Activated T-helper 1 cell treated with anti-CD3 and anti-CD28 coated beads, Interleukin-12 subunit alpha, Interleukin-12 subunit beta, Interleukin-2, Interleukin-4 antibody, amounts not matched to agents 30 ng/mL and 10 ng/mL and 1 ng/mL, durations not matched to agents 14 hours and 24 hours and 36 hours (primary cell): ENCODE measurements around the gene SNRNP35. TPM values are rescaled to one million over a fixed set of nuclear protein-coding genes. Genes with fewer than 3 reads are reported as not detected.
"Not testable (repeated sequence)": the region's sequence is repeated elsewhere in the genome, so short reads cannot be mapped to it uniquely, and the experiment has no call there.

ENCODE experiments used
- DNase-seq: peaks from one replicate; pipeline ENCODE4 v3.0.0; 2021; ENCODE audit warnings: low spot score
- H3K27ac Mint-ChIP-seq: one replicate; pipeline ENCODE4 v1.8.0; 2021; ENCODE audit warnings: mild to moderate bottlenecking, mixed read lengths
- H3K27me3 Mint-ChIP-seq: one replicate; pipeline ENCODE4 v1.8.0; 2022; ENCODE audit warnings: mild to moderate bottlenecking, moderate library complexity, mixed read lengths; ENCODE audit not compliant: insufficient read depth
- H3K36me3 Mint-ChIP-seq: one replicate; pipeline ENCODE4 v1.8.0; 2021; ENCODE audit warnings: low read depth, mixed read lengths
- H3K4me1 Mint-ChIP-seq: one replicate; pipeline ENCODE4 v1.8.0; 2021; ENCODE audit warnings: low read depth, mixed read lengths
- H3K4me3 Mint-ChIP-seq: one replicate; pipeline ENCODE4 v1.8.0; 2021; ENCODE audit warnings: mild to moderate bottlenecking, moderate library complexity, mixed read lengths
- H3K9me3 Mint-ChIP-seq: one replicate; pipeline ENCODE4 v1.8.0; 2021; ENCODE audit warnings: mixed read lengths
- intact Hi-C: fragments of 100-400 bp; cut with micrococcal nuclease; formaldehyde crosslinking; loops from one replicate; pipeline ENCODE4 v1.15.1; 2024
- total RNA-seq: library from RNA; stranded (reverse); gene quantifications from 2 replicates; pipeline ENCODE4 v1.2.3, GENCODE V29; 2022

The SNRNP35 gene
- total RNA-seq, 1 donor from 2014 or later: 34.5 TPM

DNA sequence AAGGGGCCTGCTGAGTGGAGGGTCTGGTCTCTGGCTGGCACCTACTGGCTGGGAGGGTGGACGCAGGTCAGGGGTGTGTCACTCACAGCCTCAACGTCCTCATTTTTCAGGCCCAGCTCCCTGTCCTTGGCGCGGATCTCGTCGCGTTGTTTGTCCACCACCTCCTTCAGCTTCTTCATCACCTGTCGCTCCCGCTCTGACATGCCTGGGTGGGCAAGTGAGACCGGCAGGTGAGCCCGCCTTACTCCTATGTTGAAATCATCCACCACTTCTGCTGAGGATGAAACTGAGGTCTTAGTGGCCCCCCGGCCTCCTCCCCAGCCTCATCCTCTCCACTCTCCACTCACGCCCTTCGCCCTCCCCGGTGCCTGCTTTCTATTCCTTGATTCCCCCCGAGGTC, 41.4 kb downstream of the SNRNP35 start:
- intact Hi-C loops: no loop called here
- Mint-ChIP-seq H3K4me1 (no peaks in the 10 kb centered on the region), H3K27ac (no peak overlapping the region), H3K36me3 (no peaks in the 10 kb centered on the region), H3K27me3 (no peaks in the 10 kb centered on the region), H3K4me3 (no peak overlapping the region), H3K9me3 (no peaks in the 10 kb centered on the region)
- DNase-seq: no peak

DNA sequence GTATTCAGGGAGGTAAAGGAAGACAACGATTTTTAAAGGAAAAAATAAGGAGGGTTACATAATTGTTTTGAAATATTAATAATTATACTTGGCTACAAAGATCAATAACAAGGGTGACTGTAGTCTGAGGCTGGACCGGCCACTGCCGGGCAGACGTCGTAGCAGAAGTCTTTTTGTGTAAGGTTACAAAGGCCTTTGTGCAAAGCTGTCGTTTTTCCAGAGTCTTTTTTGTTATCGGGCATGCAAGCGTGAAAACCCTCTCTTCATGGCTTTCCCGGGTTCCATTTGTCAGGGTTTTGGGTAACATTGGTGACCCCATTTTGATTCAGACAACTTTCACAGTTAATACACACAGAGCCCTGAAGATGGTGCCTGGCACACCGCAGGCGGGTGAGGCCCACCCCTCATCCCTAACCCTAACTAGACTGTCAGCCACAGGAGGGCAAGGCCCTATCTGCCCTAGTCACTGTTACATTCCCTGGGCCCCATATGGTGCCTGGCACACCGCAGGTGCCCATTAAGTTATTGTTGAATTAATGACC, 44.3 kb downstream of the SNRNP35 start:
- H3K4me1 Mint-ChIP-seq: no peaks in the 10 kb centered on the region
- no peaks in the 10 kb centered on the region for H3K9me3 Mint-ChIP-seq
- intact Hi-C loops: no loop called here
- H3K27me3 Mint-ChIP-seq: no peaks in the 10 kb centered on the region
- H3K4me3 Mint-ChIP-seq: no peak overlapping the region
- H3K36me3 Mint-ChIP-seq: no peaks in the 10 kb centered on the region
- H3K27ac Mint-ChIP-seq: no peak overlapping the region
- DNase-seq: no peak

DNA sequence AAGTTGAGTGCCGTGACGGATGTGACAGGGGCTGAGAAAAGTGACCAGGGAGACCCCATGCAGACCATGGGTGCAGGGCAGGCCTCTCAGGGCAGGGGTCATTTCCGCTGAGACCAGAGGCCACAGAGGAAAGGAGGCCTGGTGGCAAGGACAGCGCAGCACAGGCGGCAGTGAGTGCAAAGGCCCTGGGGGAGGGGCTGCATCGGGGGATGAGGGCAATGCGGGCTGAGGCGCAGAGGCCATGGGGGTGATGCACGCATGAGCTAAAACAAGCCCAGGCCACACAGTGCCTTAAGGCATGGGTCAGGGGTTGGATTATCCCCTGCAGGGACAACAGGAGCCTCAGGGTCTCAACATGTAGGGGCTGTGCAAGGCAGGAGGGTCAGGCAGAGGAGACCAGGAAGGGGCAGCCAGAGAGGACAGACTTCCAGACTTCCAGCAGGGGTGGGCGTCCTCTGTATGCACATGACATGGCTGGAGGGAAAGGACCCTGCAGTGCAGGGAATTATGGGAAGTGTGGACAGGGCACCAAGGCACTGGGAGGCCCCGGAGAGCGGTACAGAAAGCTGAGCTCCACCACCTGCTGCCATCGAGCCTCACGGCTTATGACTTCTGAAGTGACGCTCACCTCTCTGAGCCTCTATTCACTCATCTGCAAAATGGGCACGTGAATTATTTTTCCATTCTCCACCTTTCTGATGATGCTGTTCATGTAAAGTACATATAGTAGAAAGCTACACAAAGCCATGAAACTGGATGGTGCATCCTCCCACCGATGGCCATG, 48.3 kb downstream of the SNRNP35 start:
- Mint-ChIP-seq H3K4me3 (no peak overlapping the region), H3K9me3 (no peaks in the 10 kb centered on the region), H3K27ac (no peak overlapping the region), H3K36me3 (no peaks in the 10 kb centered on the region), H3K4me1 (no peaks in the 10 kb centered on the region), H3K27me3 (no peaks in the 10 kb centered on the region)
- no peak for DNase-seq
- intact Hi-C loops: no loop called here

DNA sequence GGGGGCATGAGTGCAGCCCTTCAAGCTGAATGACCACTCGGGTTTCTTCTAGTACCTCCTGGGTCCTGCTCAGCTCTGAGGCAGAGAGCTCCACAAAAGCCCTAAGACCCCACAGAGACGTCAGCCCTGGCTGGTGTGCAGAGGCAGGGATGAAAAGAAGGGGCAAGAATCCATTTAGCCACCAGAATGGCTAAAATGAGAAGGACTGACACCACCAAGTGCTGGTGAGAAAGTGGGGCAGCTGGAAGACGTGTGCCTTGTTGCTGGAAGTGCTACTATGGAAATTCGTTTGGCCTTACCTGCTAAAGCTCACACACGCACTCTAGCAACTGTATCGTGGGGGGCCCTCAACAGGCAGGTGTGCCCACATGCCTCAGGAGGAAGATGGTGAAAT, 48.9 kb downstream of the SNRNP35 start:
- no peak overlapping the region for H3K4me3 Mint-ChIP-seq
- H3K9me3 Mint-ChIP-seq: no peaks in the 10 kb centered on the region
- H3K36me3 Mint-ChIP-seq: no peaks in the 10 kb centered on the region
- no peaks in the 10 kb centered on the region for H3K4me1 Mint-ChIP-seq
- DNase-seq: no peak
- H3K27ac Mint-ChIP-seq: no peak overlapping the region
- H3K27me3 Mint-ChIP-seq: no peaks in the 10 kb centered on the region
- intact Hi-C loops: no loop called here

DNA sequence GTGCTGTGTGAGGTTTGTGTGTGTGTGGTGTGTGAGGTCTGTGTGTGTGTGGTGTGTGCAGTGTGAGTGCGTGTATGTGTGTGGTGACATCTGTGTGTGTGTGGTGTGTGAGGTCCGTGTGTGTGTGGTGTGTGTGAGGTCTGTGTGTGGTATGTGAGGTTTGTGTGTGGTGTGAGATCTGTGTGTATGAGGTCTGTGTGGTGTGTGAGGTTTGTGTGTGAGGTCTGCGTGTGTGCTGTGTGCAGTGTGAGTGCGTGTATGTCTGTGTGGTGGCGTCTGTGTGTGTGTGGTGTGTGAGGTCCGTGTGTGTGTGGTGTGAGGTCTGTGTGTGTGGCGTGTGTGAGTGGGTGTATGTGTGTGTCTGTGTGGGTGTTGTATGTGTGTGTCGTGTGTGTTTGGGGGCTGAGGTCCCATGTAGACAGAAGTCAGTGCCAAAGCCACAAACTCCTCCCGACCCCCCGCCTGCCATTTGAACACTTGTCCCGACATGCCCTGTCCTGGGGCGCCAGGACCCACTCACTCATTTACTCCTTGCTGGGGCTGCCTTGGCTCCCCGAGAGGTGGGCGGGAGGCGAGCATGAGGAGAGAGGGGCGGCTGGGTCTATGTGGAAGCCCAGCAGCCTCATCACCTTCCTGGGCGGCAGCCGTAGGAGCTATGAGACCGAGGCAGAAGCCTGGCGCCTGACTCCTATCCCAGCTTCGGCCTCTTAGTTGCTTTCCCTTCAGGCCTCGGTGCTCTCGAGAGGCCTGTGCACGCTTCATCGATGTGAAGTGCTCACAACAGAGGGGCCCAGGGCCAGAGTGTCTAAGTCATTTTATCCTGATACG, 55.1 kb downstream of the SNRNP35 start:
- Mint-ChIP-seq H3K27ac (no peak overlapping the region), H3K36me3 (no peaks in the 10 kb centered on the region), H3K4me1 (no peaks in the 10 kb centered on the region), H3K27me3 (no peaks in the 10 kb centered on the region), H3K9me3 (no peaks in the 10 kb centered on the region), H3K4me3 (no peak overlapping the region)
- DNase-seq: no peak
- intact Hi-C loops: no loop called here

DNA sequence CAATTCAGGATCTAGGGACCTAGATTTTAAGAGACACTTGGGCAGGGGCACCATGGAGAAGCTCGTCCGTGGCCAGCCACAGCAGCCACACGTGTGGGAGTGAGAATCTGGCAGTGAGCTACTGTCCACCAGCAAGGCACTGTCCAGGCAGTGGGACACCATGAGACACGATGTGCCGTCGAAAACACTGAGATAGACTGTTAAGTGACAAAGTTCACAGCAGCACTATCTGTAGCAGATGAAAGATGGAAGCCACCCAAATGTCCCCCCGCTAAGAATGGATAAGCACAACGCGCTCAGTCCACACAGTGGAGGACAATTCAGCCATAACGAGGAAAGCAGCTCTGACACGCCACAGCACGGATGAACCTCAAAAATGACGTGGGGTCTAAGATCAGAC, 55.9 kb downstream of the SNRNP35 start:
- no peaks in the 10 kb centered on the region for H3K36me3 Mint-ChIP-seq
- no peak overlapping the region for H3K4me3 Mint-ChIP-seq
- intact Hi-C loops: no loop called here
- no peak for DNase-seq
- H3K27me3 Mint-ChIP-seq: no peaks in the 10 kb centered on the region
- H3K4me1 Mint-ChIP-seq: no peaks in the 10 kb centered on the region
- no peak overlapping the region for H3K27ac Mint-ChIP-seq
- H3K9me3 Mint-ChIP-seq: no peaks in the 10 kb centered on the region

DNA sequence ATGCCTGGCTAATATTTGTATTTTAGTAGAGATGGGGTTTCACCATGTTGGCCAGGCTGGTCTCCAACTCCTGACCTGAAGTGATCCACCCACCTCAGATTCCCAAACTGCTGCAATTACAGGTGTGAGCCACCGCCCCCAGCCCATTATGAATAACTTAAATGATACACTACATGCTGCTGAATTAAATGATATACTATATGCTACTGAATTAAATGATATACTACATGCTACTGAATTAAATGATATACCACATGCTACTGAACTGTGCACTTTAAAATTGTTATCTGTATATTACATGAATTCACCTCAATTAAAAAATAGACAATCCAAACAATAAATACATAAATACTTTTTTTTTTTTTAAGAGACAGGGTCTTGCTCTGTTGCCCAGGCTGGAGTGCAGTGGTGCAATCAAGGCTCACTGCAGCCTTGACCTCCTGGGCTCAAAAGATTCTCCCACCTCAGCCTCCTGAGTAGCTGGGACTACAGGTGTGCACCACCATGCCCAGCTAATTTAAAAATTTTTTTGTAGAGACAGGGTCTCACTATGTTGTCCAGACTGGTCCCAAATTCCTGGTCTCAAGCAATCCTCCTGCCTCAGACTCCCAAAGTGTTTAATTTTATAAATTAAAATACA, 56.8 kb downstream of the SNRNP35 start:
- H3K27ac Mint-ChIP-seq, intact Hi-C loops, H3K36me3 Mint-ChIP-seq: not testable (repeated sequence)

DNA sequence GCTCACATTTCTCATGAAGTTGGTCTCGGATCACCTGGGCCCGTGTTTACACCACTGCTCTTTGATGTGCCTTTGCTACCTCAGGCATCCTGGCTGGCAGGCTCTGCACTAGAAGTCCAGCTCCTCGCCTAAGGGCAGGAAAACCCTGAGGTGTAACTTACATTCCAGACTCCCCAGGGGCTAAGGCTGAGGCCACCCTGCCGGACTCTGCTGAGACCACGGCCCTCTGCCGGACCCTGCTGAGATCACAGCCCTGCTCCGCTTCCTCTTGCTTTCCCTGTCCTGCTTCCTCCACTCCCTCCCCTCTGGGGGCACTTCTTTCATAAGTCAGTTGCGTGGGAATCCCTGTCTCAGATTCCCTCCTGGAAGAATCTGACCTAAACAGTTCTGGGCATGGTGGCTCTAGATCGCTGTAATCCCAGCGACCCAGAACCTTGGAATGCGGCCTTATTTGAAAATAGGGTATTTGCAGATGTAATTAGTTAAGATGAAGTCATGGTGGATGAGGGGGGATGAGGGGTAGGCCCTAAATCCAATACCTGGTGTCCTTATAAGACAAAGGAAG, 58.4 kb downstream of the SNRNP35 start:
- no peak for DNase-seq
- H3K27ac Mint-ChIP-seq: no peak overlapping the region
- intact Hi-C loops: no loop called here
- H3K9me3 Mint-ChIP-seq: no peaks in the 10 kb centered on the region
- H3K4me1 Mint-ChIP-seq: no peaks in the 10 kb centered on the region
- H3K27me3 Mint-ChIP-seq: no peaks in the 10 kb centered on the region
- H3K4me3 Mint-ChIP-seq: no peak overlapping the region
- no peaks in the 10 kb centered on the region for H3K36me3 Mint-ChIP-seq

More for the DNA sequence above, 56.8 kb downstream of the SNRNP35 start:
- not testable (repeated sequence) for H3K9me3 Mint-ChIP-seq, DNase-seq, H3K4me1 Mint-ChIP-seq, H3K27me3 Mint-ChIP-seq, H3K4me3 Mint-ChIP-seq

Other genes starting within 250 kb of the SNRNP35 start
- 87.3 and 89.9 TPM in 2 replicates for gene MPHOSPH9, start 225.0 kb upstream of the SNRNP35 start, total RNA-seq
- gene MTRFR, start 224.7 kb upstream of the SNRNP35 start, total RNA-seq: 32.6 and 34.2 TPM in 2 replicates
- 70.8 and 72.5 TPM in 2 replicates for gene CDK2AP1, start 186.3 kb upstream of the SNRNP35 start, total RNA-seq
- gene SBNO1, start 93.3 kb upstream of the SNRNP35 start, total RNA-seq: 51.6 and 52.8 TPM in 2 replicates
- gene KMT5A, start 74.0 kb upstream of the SNRNP35 start, total RNA-seq: 69.1 and 70.1 TPM in 2 replicates
- 20.1 and 20.6 TPM in 2 replicates for gene RILPL2, start 21.5 kb upstream of the SNRNP35 start, total RNA-seq
- 4.4 and 4.5 TPM in 2 replicates for gene RILPL1, start 75.6 kb downstream of the SNRNP35 start, total RNA-seq
- gene TMED2, start 126.4 kb downstream of the SNRNP35 start, total RNA-seq: 201 and 206 TPM in 2 replicates
- gene DDX55, start 144.0 kb downstream of the SNRNP35 start, total RNA-seq: 72.1 and 72.3 TPM in 2 replicates
- 74.8 and 76.5 TPM in 2 replicates for gene EIF2B1, start 175.5 kb downstream of the SNRNP35 start, total RNA-seq
- 65.8 and 66.1 TPM in 2 replicates for gene GTF2H3, start 175.7 kb downstream of the SNRNP35 start, total RNA-seq
- 2.8 and 3.0 TPM in 2 replicates for gene TCTN2, start 213.0 kb downstream of the SNRNP35 start, total RNA-seq